Measurements from ENCODE around the gene CELF1.

- TF ChIP-seq RAD21 (IDR thresholded peaks at IDR 0.05; ENCODE audit: low read length) = no peak
- TF ChIP-seq CTCF (IDR thresholded peaks at IDR 0.05) = no peak
- no peak for TF ChIP-seq GABPA (IDR thresholded peaks at IDR 0.05; ENCODE audit: low read depth)
- no peak for TF ChIP-seq MEF2A (IDR thresholded peaks at IDR 0.05; ENCODE audit: borderline replicate concordance, low read depth)
- no peak for TF ChIP-seq TAF1 (IDR thresholded peaks at IDR 0.05; ENCODE audit: borderline replicate concordance, low read depth, low read length)
- TF ChIP-seq, protein P1, sequence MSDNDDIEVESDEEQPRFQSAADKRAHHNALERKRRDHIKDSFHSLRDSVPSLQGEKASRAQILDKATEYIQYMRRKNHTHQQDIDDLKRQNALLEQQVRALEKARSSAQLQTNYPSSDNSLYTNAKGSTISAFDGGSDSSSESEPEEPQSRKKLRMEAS (IDR thresholded peaks at IDR 0.05; ENCODE audit: low read depth) = no peak
- TF ChIP-seq POLR2AphosphoS5 (IDR thresholded peaks at IDR 0.05; ENCODE audit: low read depth, low read length) = no peak
Observed at GRCh38 chr11:47516155-47516554, 36.8 kb downstream of the CELF1 start.
